ENCODE results near the gene BOD1.

The BOD1 gene

DNA sequence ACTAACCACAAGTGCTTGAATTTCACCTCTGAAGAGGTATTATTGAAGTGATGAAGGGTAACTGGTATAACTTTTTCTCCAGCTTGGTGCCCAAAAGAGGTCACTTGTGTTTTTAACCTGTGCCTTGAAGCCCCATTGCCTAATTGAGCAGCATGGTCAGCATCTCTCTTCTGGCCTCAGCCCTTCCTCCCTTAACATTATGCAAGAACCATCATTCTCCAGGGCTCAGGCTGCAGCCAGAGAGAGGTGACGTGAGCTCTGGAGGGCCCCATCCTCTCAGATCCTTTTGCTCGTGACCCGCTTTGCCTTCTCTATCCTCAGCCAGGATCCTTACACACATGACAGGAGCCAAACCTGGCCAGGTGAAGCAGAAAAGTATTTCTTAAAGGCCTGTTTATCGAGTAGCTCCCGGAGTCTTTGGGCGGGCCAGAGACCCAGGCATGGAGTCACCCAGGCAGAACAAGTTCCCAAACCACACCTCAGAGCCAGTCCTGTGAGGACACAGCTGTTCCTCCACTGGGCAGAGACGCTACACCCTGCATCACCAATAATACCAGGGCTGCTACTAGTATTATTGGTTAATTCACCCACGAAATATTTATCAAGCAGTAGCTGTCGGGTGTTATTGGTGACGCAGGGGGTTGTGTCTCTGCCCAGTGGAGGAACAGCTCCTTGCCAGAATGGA lies 29.6 kb upstream of the BOD1 start:
- TF ChIP-seq, protein P1, sequence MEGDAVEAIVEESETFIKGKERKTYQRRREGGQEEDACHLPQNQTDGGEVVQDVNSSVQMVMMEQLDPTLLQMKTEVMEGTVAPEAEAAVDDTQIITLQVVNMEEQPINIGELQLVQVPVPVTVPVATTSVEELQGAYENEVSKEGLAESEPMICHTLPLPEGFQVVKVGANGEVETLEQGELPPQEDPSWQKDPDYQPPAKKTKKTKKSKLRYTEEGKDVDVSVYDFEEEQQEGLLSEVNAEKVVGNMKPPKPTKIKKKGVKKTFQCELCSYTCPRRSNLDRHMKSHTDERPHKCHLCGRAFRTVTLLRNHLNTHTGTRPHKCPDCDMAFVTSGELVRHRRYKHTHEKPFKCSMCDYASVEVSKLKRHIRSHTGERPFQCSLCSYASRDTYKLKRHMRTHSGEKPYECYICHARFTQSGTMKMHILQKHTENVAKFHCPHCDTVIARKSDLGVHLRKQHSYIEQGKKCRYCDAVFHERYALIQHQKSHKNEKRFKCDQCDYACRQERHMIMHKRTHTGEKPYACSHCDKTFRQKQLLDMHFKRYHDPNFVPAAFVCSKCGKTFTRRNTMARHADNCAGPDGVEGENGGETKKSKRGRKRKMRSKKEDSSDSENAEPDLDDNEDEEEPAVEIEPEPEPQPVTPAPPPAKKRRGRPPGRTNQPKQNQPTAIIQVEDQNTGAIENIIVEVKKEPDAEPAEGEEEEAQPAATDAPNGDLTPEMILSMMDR (IDR thresholded peaks at IDR 0.05; ENCODE audit: low read depth, low read length, missing control alignments): no peak
- no peak for DNase-seq (ENCODE audit: low read depth)
- H3K4me3 ChIP-seq (ENCODE audit: low read depth, low read length): no peak overlapping the region

DNA sequence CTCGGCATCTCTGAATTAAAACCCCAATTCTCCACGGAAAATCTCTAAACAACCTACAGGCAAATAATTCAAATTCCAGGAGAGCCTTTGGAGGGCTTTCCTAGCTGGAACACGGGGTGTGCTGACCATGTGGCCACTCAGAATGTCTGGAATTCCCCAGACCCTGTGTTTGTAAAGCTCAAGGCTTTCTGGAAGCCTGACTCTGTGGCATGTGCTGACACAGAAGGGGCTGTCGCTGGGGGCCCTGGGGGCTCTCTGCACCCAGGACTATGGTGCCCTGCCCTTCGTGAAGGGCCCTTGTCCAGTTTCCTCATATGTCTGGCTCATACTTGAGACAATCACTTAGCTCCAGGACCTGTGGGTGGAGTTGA lies 29.0 kb upstream of the BOD1 start:
- no peak for DNase-seq (ENCODE audit: low read depth)
- TF ChIP-seq, protein P1 (IDR thresholded peaks at IDR 0.05; ENCODE audit: low read depth, low read length, missing control alignments): no peak
- no peak overlapping the region for H3K4me3 ChIP-seq (ENCODE audit: low read depth, low read length)

DNA sequence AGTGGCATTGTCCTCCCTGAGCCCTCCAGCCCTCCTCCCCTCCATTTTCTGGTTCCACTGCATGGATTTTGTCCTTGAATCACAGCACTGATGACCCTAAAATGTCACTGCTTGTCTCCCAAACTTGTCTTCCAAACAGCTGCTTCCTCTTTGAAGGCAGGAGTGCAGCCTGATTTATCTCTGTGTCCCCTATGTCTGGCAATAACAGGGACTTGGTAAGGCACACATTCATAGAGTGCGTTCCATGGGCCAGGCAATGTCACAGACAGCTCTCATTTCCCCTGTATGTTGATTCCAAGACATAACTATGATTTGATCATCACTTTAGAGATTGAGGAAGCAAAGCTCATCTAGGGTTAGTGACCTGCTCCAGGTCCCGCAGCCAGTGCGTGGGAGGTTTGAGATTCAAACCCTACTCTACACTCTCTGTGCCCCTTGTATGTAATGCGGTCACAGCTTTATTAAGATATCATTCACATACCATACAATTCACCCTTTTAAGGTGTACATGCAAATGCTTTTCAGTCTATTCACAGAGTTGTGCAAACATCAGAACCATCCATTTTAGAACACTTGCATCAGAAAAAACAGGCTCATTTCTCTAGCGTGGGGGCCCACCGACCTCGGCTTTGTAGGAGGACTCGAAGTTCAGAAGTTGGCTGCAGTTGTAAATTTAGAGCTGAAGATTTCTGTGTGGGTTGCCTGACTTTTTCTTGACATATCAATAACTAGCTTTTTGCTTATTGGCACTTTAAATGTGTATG lies 28.4 kb upstream of the BOD1 start:
- H3K4me3 ChIP-seq (ENCODE audit: low read depth, low read length): no peak overlapping the region

DNA sequence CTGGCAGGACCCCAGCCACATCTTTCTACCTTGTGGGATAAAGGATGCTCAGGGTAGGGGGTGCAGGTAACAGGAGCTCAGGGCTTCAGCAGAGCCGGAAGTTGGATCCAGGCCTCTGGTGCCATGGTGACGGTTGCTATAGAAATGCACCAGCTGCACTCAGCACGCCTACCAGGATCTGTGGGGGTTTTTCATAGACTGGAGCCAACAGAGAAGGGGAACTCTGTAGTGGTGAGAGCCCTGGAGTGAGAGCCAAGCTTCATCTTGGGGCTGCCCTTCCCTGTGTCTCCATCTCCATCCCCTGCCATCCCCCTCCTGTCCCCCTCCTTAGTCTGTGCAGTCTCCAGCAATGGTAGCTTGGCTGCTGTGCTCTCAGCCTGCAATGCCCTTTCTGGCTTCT lies 27.5 kb upstream of the BOD1 start:
- peak; percentile 36 for DNase-seq (ENCODE audit: low read depth)
- H3K4me3 ChIP-seq (ENCODE audit: low read depth, low read length): no peak overlapping the region
- TF ChIP-seq, protein P1 (IDR thresholded peaks at IDR 0.05; ENCODE audit: low read depth, low read length, missing control alignments): no peak

More for the DNA sequence above, 28.4 kb upstream of the BOD1 start:
- TF ChIP-seq, protein P1 (IDR thresholded peaks at IDR 0.05; ENCODE audit: low read depth, low read length, missing control alignments): no peak
- DNase-seq (ENCODE audit: low read depth): no peak

DNA sequence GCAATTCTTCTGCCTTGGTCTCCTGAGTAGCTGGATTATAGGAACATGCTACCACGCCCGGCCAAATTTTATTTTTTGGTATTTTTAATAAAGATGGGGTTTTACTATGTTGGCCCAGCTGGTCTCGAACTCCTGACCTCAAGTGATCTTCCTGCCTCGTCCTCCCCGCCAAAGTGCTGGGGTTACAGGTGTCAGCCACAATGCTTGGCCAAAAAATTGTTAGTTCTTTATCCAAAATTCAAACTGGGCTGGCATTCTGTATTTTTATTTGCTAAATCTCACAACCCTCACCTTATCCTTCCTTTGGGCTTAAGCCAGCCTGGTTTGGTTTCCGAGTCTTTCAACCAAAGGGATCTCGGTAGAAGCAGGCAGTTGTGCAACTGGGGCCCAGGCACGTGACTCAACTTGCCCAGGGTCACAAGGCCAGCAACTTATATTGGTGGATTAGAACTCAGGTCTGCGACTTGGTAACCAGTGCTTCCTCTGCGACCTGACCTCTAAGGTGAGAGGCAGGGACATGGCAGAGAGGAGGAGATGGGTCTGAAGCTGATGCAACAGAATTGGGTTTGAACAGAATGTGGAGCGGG lies 26.5 kb upstream of the BOD1 start:
- no peak overlapping the region for H3K4me3 ChIP-seq (ENCODE audit: low read depth, low read length)
- TF ChIP-seq, protein P1 (IDR thresholded peaks at IDR 0.05; ENCODE audit: low read depth, low read length, missing control alignments): no peak
- DNase-seq (ENCODE audit: low read depth): no peak

DNA sequence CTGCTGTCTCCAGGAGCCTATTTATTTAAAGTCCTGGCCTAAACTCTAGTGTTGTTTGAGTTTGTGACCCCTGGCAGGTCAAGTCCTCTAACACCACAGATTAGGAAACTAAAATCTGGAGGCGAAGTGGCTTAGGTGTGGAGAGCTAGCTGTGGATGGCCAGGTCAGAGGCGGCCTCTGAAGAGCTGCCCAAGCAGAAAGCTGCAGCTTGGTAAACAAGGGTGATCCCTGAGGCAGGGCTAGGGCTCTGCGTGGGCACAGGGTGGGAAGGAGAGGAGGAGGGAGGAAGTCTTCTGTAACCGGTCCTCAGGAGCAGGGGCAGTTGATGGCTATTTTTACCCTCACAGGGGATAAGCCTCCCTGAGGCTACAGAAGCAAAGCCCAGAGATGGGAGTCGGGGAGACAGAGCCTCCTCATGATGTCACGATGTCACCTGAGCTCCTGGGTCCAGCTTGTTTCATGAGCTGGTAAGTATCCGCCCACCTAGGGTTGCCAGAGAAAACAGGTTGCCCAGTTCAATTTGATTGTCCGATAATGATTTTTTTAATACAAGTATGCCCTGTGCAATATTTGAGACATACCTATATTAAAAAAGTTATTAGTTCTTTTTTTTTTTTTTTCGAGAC lies 25.9 kb upstream of the BOD1 start:
- H3K4me3 ChIP-seq (ENCODE audit: low read depth, low read length): no peak overlapping the region
- DNase-seq (ENCODE audit: low read depth): no peak
- TF ChIP-seq, protein P1 (IDR thresholded peaks at IDR 0.05; ENCODE audit: low read depth, low read length, missing control alignments): no peak
